Stomach (tissue), 9 donors: ENCODE results near the gene ACSL3. TPM values are rescaled to one million over a fixed set of nuclear protein-coding genes. Genes with fewer than 3 reads are reported as not detected.

ENCODE experiments used
- DNase-seq, 2 donors: peaks; one replicate each; pipeline versions ENCODE4 v3.0.0 to v3.0.0-alpha.2; 2013 to 2019
- H3K27ac ChIP-seq, 5 donors: fragments of 200-600 bp in 4 of 5; sonication (generic) in 4 of 5; one replicate each; pipeline ENCODE4 v1.5.1; 2013 to 2019; ENCODE audit warnings: mild to moderate bottlenecking in 1 of 5, moderate library complexity in 1 of 5
- H3K27me3 ChIP-seq, 3 donors: fragments of 200-600 bp; sonication (generic); one replicate each; pipeline ENCODE4 v1.5.1; 2017 to 2019; ENCODE audit warnings: mixed run types in 1 of 3
- H3K36me3 ChIP-seq, 4 donors: fragments of 200-600 bp; sonication (generic); 1 replicate in 3 of 4; 2 replicates in 1 of 4; pipeline ENCODE4 v1.5.1; 2016 to 2019
- H3K4me1 ChIP-seq, 4 donors: fragments of 200-600 bp; sonication (generic); one replicate each; pipeline ENCODE4 v1.5.1; 2016 to 2019
- H3K4me3 ChIP-seq, 4 donors: fragments of 200-600 bp; sonication (generic) in 3 of 4; one replicate each; pipeline ENCODE4 v1.5.1; 2016 to 2019; ENCODE audit warnings: mild to moderate bottlenecking in 1 of 4
- H3K9me3 ChIP-seq, 4 donors: fragments of 200-600 bp; sonication (generic); one replicate each; pipeline ENCODE4 v1.5.1; 2016 to 2019
- EP300 ChIP-seq: sonication (generic); formaldehyde crosslinking; IDR thresholded peaks from one replicate; pipeline ENCODE4 v1.6.1; 2017; ENCODE audit warnings: antibody characterized with exemption
- POLR2A ChIP-seq, 4 donors: fragments of 450-650 bp; IDR thresholded peaks; one replicate each; pipeline ENCODE4 v1.6.1; 2016; ENCODE audit warnings: antibody characterized with exemption in 4 of 4, control low read depth in 2 of 4, mild to moderate bottlenecking in 1 of 4, moderate library complexity in 1 of 4
- POLR2AphosphoS5 ChIP-seq, 3 donors: sonication (generic); formaldehyde crosslinking; IDR thresholded peaks; one replicate each; pipeline ENCODE4 v1.6.1; 2016; ENCODE audit warnings: antibody characterized with exemption in 3 of 3
- WGBS, 5 donors: extraction: QIAGEN DNeasy Blood & Tissue Kit in 3 of 5; methylation state at CpG; one replicate each; pipeline versions ENCODE4 v1.1.5 to v1.1.7; 2013 to 2018; 5-methylcytosine and 5-hydroxymethylcytosine counted together
- intact Hi-C: fragments of 100-400 bp; cut with DNase I; formaldehyde crosslinking; loops from one replicate; pipeline ENCODE4 v1.15.1; 2023; ENCODE audit warnings: low total_unique reads
- polyA plus RNA-seq, 3 donors: library from polyadenylated mRNA; stranded (reverse); fragments of 200-250 nt; gene quantifications; one replicate each; pipeline ENCODE4 v1.2.3, GENCODE V29; 2013
- total RNA-seq, 5 donors: library from RNA; depleted of rRNA; stranded (reverse); fragments of >200 nt; gene quantifications; one replicate each; pipeline versions ENCODE4 v1.1.0 to v1.2.3, GENCODE V29; 2014 to 2016
- TF ChIP-seq, protein P1 (sequence below), 7 experiments: fragments of 450-650 bp in 4 of 7; fragments of 200-600 bp in 3 of 7; sonication (generic) in 3 of 7; IDR thresholded peaks; one replicate each; pipeline ENCODE4 v1.5.1; 2016 to 2019; ENCODE audit warnings: antibody characterized with exemption in 7 of 7, control low read depth in 2 of 7, mild to moderate bottlenecking in 1 of 7
- donor health status: healthy with polysubstance abuse.
- donor health status: Bipolar disorder and iron deficiency.
- donor health status: healthy.

Gene ACSL3
- total and polyA plus RNA-seq, 8 donors, result 10.5 to 234 (median 52.9) TPM

DNA sequence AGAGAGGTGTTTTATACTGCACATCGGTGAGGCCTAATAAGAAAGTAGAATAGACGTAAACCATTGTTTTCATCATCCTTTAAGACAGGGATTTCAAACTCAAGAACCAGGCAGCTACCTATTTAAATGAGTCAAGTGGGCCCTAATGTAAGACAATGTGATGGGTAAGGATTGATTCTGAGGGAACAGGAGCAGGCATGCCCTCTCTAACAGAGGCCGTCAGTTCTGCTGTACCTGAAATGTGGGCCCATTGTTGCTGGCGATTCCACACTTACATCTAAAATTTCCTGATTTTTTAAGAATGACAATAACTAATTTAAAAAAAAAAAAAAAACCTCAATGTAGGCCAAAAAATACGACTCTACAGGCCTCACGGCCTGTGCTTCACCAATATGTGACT is 67.5 kb downstream of the ACSL3 start:
- intact Hi-C loops, result no loop called here
- H3K9me3 ChIP-seq, result no peaks in the 10 kb centered on the region
- 93 to 97% (median 96%) methylated on average over 6 of the region's 6 CpGs for WGBS, 5 donors

DNA sequence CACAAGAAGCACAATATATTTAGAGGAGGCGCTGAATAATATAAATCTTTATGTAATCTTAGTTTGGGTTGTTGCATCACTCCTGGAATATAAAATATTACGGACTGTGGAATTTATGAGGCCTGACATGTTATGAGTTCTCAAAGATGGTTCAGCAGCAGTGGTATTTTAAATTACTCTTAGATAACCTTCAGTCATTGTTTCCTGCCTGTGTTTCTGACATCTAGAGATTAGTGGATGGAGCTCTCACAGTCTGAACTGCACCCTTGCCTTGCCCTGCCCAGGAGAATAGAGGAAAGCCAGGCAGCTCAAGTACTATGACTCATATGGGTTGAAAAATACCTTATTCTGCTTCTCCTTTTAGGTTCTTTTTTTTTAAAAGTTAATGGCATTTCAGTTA is 70.0 kb downstream of the ACSL3 start:
- DNase-seq, result no peak
- no peak overlapping the region for H3K27ac ChIP-seq
- intact Hi-C loops, result no loop called here
- H3K36me3 ChIP-seq, result peaks cover 31 to 92% (median 72%) of the 10 kb centered on the region in 4 donors
- no peaks in the 10 kb centered on the region for H3K4me1 ChIP-seq
- no peaks in the 10 kb centered on the region for H3K9me3 ChIP-seq
- no peaks in the 10 kb centered on the region for H3K27me3 ChIP-seq
- no peak overlapping the region for H3K4me3 ChIP-seq
- no peak for TF ChIP-seq EP300
- no peak for TF ChIP-seq POLR2A (IDR thresholded peaks at IDR 0.05)
- TF ChIP-seq, protein P1, sequence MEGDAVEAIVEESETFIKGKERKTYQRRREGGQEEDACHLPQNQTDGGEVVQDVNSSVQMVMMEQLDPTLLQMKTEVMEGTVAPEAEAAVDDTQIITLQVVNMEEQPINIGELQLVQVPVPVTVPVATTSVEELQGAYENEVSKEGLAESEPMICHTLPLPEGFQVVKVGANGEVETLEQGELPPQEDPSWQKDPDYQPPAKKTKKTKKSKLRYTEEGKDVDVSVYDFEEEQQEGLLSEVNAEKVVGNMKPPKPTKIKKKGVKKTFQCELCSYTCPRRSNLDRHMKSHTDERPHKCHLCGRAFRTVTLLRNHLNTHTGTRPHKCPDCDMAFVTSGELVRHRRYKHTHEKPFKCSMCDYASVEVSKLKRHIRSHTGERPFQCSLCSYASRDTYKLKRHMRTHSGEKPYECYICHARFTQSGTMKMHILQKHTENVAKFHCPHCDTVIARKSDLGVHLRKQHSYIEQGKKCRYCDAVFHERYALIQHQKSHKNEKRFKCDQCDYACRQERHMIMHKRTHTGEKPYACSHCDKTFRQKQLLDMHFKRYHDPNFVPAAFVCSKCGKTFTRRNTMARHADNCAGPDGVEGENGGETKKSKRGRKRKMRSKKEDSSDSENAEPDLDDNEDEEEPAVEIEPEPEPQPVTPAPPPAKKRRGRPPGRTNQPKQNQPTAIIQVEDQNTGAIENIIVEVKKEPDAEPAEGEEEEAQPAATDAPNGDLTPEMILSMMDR (IDR thresholded peaks at IDR 0.05), result no peak
- WGBS, 5 donors, result 92 to 97% (median 96%) methylated on average over 2 of the region's 2 CpGs

More for the DNA sequence above, 67.5 kb downstream of the ACSL3 start:
- H3K4me3 ChIP-seq, result no peak overlapping the region
- peaks cover 38 to 94% (median 71%) of the 10 kb centered on the region in 4 donors for H3K36me3 ChIP-seq
- TF ChIP-seq, protein P1 (IDR thresholded peaks at IDR 0.05), result no peak
- H3K27ac ChIP-seq, result no peak overlapping the region
- peaks cover 0 to 10% (median 4%) of the 10 kb centered on the region in 4 donors for H3K4me1 ChIP-seq
- no peaks in the 10 kb centered on the region for H3K27me3 ChIP-seq
- DNase-seq, result no peak

DNA sequence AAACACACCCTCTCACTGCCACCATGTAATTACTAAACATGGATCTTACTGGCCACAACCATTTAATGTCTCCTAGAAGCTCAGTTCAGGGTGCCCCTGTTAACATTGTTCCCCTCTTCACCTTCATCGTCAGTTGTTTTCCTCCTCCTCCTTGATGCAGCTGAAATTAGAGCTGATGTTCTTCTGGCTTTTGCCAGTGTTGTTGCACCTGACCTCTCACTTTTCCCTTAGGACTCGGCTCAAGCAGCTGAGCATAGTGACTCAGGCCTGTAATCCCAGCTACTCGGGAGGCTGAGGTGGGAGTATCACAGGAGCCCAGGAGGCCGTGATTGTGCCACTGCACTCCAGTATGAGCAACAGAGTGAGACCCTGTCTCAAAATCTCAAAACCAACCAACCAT is 70.8 kb downstream of the ACSL3 start:
- no peaks in the 10 kb centered on the region for H3K4me1 ChIP-seq
- TF ChIP-seq POLR2AphosphoS5 (IDR thresholded peaks at IDR 0.05) (no peak), EP300 (no peak), POLR2A (IDR thresholded peaks at IDR 0.05) (no peak)
- TF ChIP-seq, protein P1 (IDR thresholded peaks at IDR 0.05), result no peak
- 94 to 98% (median 97%) methylated on average over 4 of the region's 4 CpGs for WGBS, 5 donors

DNA sequence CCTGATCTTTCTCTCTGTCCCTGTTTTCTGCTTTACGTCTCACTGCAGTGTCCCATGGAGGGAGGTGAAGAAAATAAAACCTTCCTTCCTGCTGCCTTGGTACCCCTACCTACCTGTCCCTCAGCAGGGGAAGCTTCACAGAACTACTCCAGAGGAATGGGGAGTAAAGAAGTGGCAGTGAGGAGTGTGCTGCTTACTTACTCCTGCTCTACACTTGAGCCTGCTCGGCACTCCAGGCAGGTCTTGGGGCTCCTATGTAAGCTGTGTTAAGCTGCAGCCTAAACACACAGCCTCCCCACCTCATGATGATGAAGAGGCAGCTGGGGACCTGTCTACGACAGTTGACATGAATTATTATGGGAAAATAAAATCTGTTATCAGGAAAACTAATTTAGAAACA is 72.6 kb downstream of the ACSL3 start:
- no peaks in the 10 kb centered on the region for H3K4me1 ChIP-seq
- H3K36me3 ChIP-seq, result peaks cover 34 to 89% (median 82%) of the 10 kb centered on the region in 4 donors
- no peak overlapping the region for H3K27ac ChIP-seq
- H3K4me3 ChIP-seq, result no peak overlapping the region
- DNase-seq, result no peak
- intact Hi-C loops, result no loop called here
- H3K27me3 ChIP-seq, result no peaks in the 10 kb centered on the region
- 79 to 89% (median 84%) methylated on average over 3 of the region's 3 CpGs for WGBS, 5 donors
- TF ChIP-seq POLR2AphosphoS5 (IDR thresholded peaks at IDR 0.05), result no peak
- peaks cover 0 to 10% (median 4%) of the 10 kb centered on the region in 4 donors for H3K9me3 ChIP-seq

More for the DNA sequence above, 70.8 kb downstream of the ACSL3 start:
- no peak for DNase-seq
- Histone ChIP-seq H3K27ac (no peak overlapping the region), H3K27me3 (no peaks in the 10 kb centered on the region), H3K4me3 (no peak overlapping the region), H3K9me3 (no peaks in the 10 kb centered on the region), H3K36me3 (peaks cover 33 to 92% (median 79%) of the 10 kb centered on the region in 4 donors)
- intact Hi-C loops, result no loop called here

DNA sequence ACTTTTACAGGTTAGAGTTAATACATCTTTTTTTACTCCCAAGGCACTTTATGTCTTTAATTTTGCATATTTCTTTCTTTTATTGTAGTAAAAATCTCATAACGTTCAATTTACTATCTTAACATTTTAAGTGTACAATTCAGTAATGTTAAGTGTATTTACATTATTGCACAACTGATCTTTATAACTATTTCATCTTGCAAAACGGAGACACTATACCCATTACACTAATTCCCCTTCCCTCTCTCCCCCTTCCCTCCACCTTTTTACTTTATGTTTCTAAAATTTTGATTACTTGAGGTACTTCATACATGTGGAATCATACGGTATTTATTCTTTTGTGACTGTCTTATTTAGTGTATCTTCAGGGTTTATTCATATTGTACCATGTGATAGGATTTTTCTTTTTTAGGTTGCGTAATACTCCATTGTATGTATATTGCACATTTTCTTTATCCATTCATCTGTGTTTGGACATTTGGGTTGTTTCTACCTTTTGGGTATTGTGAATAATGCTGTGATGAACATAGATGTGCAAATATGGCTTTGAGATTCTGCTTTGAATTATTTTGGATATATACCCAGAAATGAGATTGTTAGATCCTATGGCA is 75.0 kb downstream of the ACSL3 start:
- intact Hi-C loops, result no loop called here
- no peaks in the 10 kb centered on the region for H3K27me3 ChIP-seq
- peaks cover 33 to 92% (median 91%) of the 10 kb centered on the region in 4 donors for H3K36me3 ChIP-seq
- TF ChIP-seq POLR2AphosphoS5 (IDR thresholded peaks at IDR 0.05) (no peak), POLR2A (IDR thresholded peaks at IDR 0.05) (no peak), EP300 (no peak)
- TF ChIP-seq, protein P1 (IDR thresholded peaks at IDR 0.05), result no peak
- no peak overlapping the region for H3K27ac ChIP-seq
- H3K4me1 ChIP-seq, result no peaks in the 10 kb centered on the region
- peaks cover 0 to 19% (median 5%) of the 10 kb centered on the region in 4 donors for H3K9me3 ChIP-seq
- no peak overlapping the region for H3K4me3 ChIP-seq
- no peak for DNase-seq
- 73 to 87% (median 75%) methylated on average over 4 of the region's 4 CpGs for WGBS, 5 donors
